SK-N-SH (cell line): ENCODE data around the gene CLMN. TPM values are rescaled to one million over a fixed set of nuclear protein-coding genes. Genes with fewer than 3 reads are reported as not detected.

Experiments used
- CTCF ChIA-PET: fragments of 300-600, 350-600 bp; formaldehyde crosslinking; extraction: SDS; loops from one replicate; lab custom pipeline; 2021; lab: Yijun Ruan, JAX
- POLR2A ChIA-PET: fragments of 350-600 bp; sonication (Branson Sonifier 250); formaldehyde crosslinking; extraction: SDS; loops from one replicate; lab custom pipeline; 2020; ENCODE audit warnings: antibody characterized with exemption, inconsistent platforms; lab: Yijun Ruan, JAX
- DNase-seq: peaks from one replicate; pipeline ENCODE4 v3.0.0; 2012
- H2AFZ ChIP-seq: fragments of 200-600 bp; sonication (generic); 2 replicates; pipeline ENCODE4 v1.8.1; 2016; ENCODE audit warnings: antibody characterized with exemption, mild to moderate bottlenecking, low read depth
- H3F3A ChIP-seq: fragments of 200-600 bp; sonication (generic); replicated peaks from 2 replicates; pipeline ENCODE3; 2016; ENCODE audit warnings: antibody characterized with exemption, mild to moderate bottlenecking; ENCODE audit not compliant: insufficient read depth
- H3K27ac ChIP-seq, 2 experiments: fragments of 200-500 bp in 1 of 2; fragments of 200-600 bp in 1 of 2; sonication (Bioruptor generic) in 1 of 2; sonication (generic), shearing (Covaris generic) in 1 of 2; 2 replicates each; pipeline versions ENCODE4 v1.5.1 to v1.6.1; 2014 to 2016; ENCODE audit warnings: low read depth in 2 of 2, inconsistent platforms in 1 of 2, low read length in 1 of 2, mild to moderate bottlenecking in 1 of 2, mixed read lengths in 1 of 2
- H3K27me3 ChIP-seq: fragments of 200-600 bp; sonication (generic), shearing (Covaris generic); 2 replicates; pipeline ENCODE4 v1.6.1; 2016; ENCODE audit warnings: mixed run types; ENCODE audit not compliant: insufficient read depth
- H3K36me3 ChIP-seq, 2 experiments: fragments of 200-500 bp in 1 of 2; fragments of 200-600 bp in 1 of 2; sonication (Bioruptor generic) in 1 of 2; sonication (generic) in 1 of 2; replicated peaks in 1 of 2; 2 replicates each; pipeline versions ENCODE3 to v1.5.1; 2014 to 2016; ENCODE audit warnings: low read length in 1 of 2, mild to moderate bottlenecking in 1 of 2; ENCODE audit not compliant: insufficient read depth in 2 of 2, control insufficient read depth in 1 of 2
- H3K4me1 ChIP-seq, 2 experiments: fragments of 200-500 bp in 1 of 2; fragments of 200-600 bp in 1 of 2; sonication (Bioruptor generic) in 1 of 2; sonication (generic), shearing (Covaris generic) in 1 of 2; 2 replicates each; pipeline versions ENCODE4 v1.5.1 to v1.6.1; 2014 to 2016; ENCODE audit warnings: low read depth in 1 of 2, low read length in 1 of 2, mixed run types in 1 of 2; ENCODE audit not compliant: insufficient read depth in 2 of 2, control insufficient read depth in 1 of 2
- H3K4me2 ChIP-seq: fragments of 200-600 bp; sonication (generic), shearing (Covaris generic); 2 replicates; pipeline ENCODE4 v1.6.1; 2017; ENCODE audit warnings: mixed run types
- H3K4me3 ChIP-seq, 2 experiments: fragments of 200-500 bp in 1 of 2; fragments of 200-600 bp in 1 of 2; sonication (Bioruptor generic) in 1 of 2; sonication (generic), shearing (Covaris generic) in 1 of 2; 2 replicates each; pipeline versions ENCODE4 v1.5.1 to v1.8.1; 2014 to 2016; ENCODE audit warnings: low read depth in 2 of 2, inconsistent platforms in 1 of 2, low read length in 1 of 2, mild to moderate bottlenecking in 1 of 2, mixed read lengths in 1 of 2, moderate library complexity in 1 of 2
- H3K79me2 ChIP-seq: fragments of 200-600 bp; sonication (generic); 2 replicates; pipeline ENCODE4 v1.8.1; 2017; ENCODE audit warnings: mild to moderate bottlenecking; ENCODE audit not compliant: insufficient read depth
- H3K9ac ChIP-seq: fragments of 200-600 bp; sonication (generic); 2 replicates; pipeline ENCODE4 v1.6.1; 2017; ENCODE audit warnings: mixed run types
- H3K9me2 ChIP-seq: fragments of 200-600 bp; sonication (generic); 2 replicates; pipeline ENCODE4 v1.6.1; 2017; ENCODE audit warnings: mixed run types
- H3K9me3 ChIP-seq: fragments of 200-600 bp; sonication (generic); 2 replicates; pipeline ENCODE4 v1.6.1; 2017; ENCODE audit warnings: mixed run types, mild to moderate bottlenecking, moderate library complexity
- H4K20me1 ChIP-seq: fragments of 200-600 bp; sonication (generic); 2 replicates; pipeline ENCODE4 v1.6.1; 2017; ENCODE audit warnings: mild to moderate bottlenecking, mixed run types; ENCODE audit not compliant: insufficient read depth
- ELF1 ChIP-seq: IDR thresholded peaks from 2 replicates; pipeline ENCODE4 v1.4.0; 2012
- FOSL2 ChIP-seq: IDR thresholded peaks from 2 replicates; pipeline ENCODE4 v1.4.0; 2012; ENCODE audit warnings: low read depth, mild to moderate bottlenecking, moderate library complexity, borderline replicate concordance
- FOXJ3 ChIP-seq: sonication (generic); formaldehyde crosslinking; IDR thresholded peaks from 2 replicates; pipeline ENCODE4 v1.5.1; 2020; ENCODE audit warnings: mild to moderate bottlenecking, missing genetic modification reagents
- JUND ChIP-seq: IDR thresholded peaks from 2 replicates; pipeline ENCODE4 v1.4.0; 2012
- MEF2A ChIP-seq: IDR thresholded peaks from 2 replicates; pipeline ENCODE4 v1.4.0; 2012; ENCODE audit warnings: low read depth, borderline replicate concordance
- NFIC ChIP-seq: IDR thresholded peaks from 2 replicates; pipeline ENCODE4 v1.4.0; 2012; ENCODE audit warnings: borderline replicate concordance
- RAD21 ChIP-seq: IDR thresholded peaks from 2 replicates; pipeline ENCODE4 v1.6.1; 2012; ENCODE audit warnings: mild to moderate bottlenecking, low read length
- RCOR1 ChIP-seq: fragments of 150-350 bp; IDR thresholded peaks from 2 replicates; pipeline ENCODE4 v1.6.1; 2017; ENCODE audit warnings: antibody characterized with exemption, low read length
- SMC3 ChIP-seq: IDR thresholded peaks from 2 replicates; pipeline ENCODE4 v1.6.1; 2012; ENCODE audit warnings: low read depth, low read length, improper control_type of control experiment
- TEAD4 ChIP-seq: IDR thresholded peaks from 2 replicates; pipeline ENCODE4 v1.4.0; 2012; ENCODE audit warnings: mild to moderate bottlenecking, borderline replicate concordance; ENCODE audit not compliant: insufficient read depth
- YY1 ChIP-seq: IDR thresholded peaks from 2 replicates; pipeline ENCODE4 v1.4.0; 2012; ENCODE audit warnings: low read depth, mild to moderate bottlenecking
- WGBS: methylation state at CpG from one replicate; pipeline ENCODE4 v1.1.6; 2017; ENCODE audit warnings: low lambda C conversion rate; 5-methylcytosine and 5-hydroxymethylcytosine counted together
- polyA plus RNA-seq, 3 experiments: library from polyadenylated mRNA; depleted of rRNA; stranded (reverse); fragments of >200 nt; gene quantifications; 2 replicates each; pipeline ENCODE4 v1.2.3, GENCODE V29; 2012
- TF ChIP-seq, protein P1 (sequence below): IDR thresholded peaks from 2 replicates; pipeline ENCODE4; 2012
- TF ChIP-seq, protein P2 (sequence below): fragments of 200-600 bp; sonication (generic); IDR thresholded peaks from 2 replicates; pipeline ENCODE4 v1.6.1; 2017; ENCODE audit warnings: antibody characterized with exemption, mild to moderate bottlenecking, moderate library complexity
- TF ChIP-seq, protein P3 (sequence below): fragments of 150-350 bp; IDR thresholded peaks from 2 replicates; pipeline ENCODE4 v1.6.1; 2017; ENCODE audit warnings: antibody characterized with exemption, low read length, low read depth, borderline replicate concordance

Gene CLMN
- polyA plus RNA-seq, 1 of the 3 experiments (the other 2 are of a cell fraction): 1.4 TPM

DNA sequence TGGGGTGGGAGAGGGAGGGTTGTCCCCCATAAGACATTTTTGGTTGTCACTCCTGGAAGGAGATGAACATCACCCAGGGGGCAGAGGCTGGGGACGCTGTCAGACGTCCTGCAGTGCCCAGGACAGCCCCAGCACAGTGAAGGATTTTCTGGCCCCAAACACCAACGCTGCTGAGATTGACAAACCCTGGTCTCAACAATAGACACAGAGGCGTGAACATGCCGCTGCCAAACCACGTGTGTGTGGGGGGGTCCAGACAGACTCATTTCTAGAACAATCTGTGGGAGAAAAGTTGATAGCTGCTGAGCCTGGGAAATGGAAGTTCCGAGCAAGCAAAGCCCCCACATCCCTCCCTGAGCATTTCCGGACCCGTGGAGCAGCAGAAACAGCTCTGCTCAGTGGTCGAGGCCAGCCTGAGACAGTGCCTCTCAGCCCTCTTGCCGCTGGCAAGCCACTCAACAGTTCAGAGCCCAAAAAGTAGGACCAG is 43.8 kb upstream of the CLMN start:
- H3K27ac ChIP-seq: no peak overlapping the region
- H3K9ac ChIP-seq: no peak overlapping the region
- H3K4me3 ChIP-seq: no peak overlapping the region
- H3K4me1 ChIP-seq: no peaks in the 10 kb centered on the region
- H3K27me3 ChIP-seq: no peaks in the 10 kb centered on the region
- TF ChIP-seq RAD21 (no peak), NFIC (no peak), ELF1 (no peak), SMC3 (no peak)
- no peaks in the 10 kb centered on the region for H4K20me1 ChIP-seq
- H3F3A ChIP-seq: no peaks in the 10 kb centered on the region
- no peaks in the 10 kb centered on the region for H3K36me3 ChIP-seq
- CTCF ChIA-PET: interaction anchor here (1.1 kb wide), 1 partner anchor 189 kb away, joined by 3 read pairs; no protein-coding TSS in a partner anchor
- H2AFZ ChIP-seq: no peak overlapping the region
- POLR2A ChIA-PET: no interaction called here
- H3K79me2 ChIP-seq: no peaks in the 10 kb centered on the region
- H3K4me2 ChIP-seq: no peak overlapping the region
- DNase-seq: no peak
- H3K9me3 ChIP-seq: no peaks in the 10 kb centered on the region
- H3K9me2 ChIP-seq: no peaks in the 10 kb centered on the region
- 62% methylated on average over 7 of the region's 11 CpGs for WGBS

DNA sequence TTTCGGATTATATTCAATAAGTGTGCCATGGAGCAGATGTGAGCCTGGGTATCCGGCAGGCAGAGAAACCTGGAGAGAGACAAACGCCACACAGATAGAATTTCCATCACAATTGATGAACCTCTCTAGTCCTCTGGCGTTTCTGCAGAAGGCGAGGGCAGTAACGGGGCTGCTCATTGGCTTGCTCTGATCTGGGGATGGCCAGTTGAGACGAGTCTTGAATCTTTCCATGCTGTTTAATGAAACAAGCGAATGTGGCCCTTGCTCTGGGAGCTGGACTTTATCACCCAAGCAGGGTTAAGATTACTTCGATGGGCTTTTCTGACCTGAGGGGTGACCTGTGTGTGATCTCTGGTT is 42.4 kb upstream of the CLMN start:
- no peak overlapping the region for H3K4me2 ChIP-seq
- H3K9me3 ChIP-seq: no peaks in the 10 kb centered on the region
- no peaks in the 10 kb centered on the region for H3K36me3 ChIP-seq
- 77% methylated on average over 8 of the region's 9 CpGs for WGBS
- no peaks in the 10 kb centered on the region for H3K9me2 ChIP-seq
- DNase-seq: no peak
- no peak overlapping the region for H3K9ac ChIP-seq
- no peak overlapping the region for H3K4me3 ChIP-seq
- TF ChIP-seq, protein P1, sequence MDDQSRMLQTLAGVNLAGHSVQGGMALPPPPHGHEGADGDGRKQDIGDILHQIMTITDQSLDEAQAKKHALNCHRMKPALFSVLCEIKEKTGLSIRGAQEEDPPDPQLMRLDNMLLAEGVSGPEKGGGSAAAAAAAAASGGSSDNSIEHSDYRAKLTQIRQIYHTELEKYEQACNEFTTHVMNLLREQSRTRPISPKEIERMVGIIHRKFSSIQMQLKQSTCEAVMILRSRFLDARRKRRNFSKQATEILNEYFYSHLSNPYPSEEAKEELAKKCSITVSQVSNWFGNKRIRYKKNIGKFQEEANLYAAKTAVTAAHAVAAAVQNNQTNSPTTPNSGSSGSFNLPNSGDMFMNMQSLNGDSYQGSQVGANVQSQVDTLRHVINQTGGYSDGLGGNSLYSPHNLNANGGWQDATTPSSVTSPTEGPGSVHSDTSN: no peak
- TF ChIP-seq MEF2A: no peak
- TF ChIP-seq, protein P2, sequence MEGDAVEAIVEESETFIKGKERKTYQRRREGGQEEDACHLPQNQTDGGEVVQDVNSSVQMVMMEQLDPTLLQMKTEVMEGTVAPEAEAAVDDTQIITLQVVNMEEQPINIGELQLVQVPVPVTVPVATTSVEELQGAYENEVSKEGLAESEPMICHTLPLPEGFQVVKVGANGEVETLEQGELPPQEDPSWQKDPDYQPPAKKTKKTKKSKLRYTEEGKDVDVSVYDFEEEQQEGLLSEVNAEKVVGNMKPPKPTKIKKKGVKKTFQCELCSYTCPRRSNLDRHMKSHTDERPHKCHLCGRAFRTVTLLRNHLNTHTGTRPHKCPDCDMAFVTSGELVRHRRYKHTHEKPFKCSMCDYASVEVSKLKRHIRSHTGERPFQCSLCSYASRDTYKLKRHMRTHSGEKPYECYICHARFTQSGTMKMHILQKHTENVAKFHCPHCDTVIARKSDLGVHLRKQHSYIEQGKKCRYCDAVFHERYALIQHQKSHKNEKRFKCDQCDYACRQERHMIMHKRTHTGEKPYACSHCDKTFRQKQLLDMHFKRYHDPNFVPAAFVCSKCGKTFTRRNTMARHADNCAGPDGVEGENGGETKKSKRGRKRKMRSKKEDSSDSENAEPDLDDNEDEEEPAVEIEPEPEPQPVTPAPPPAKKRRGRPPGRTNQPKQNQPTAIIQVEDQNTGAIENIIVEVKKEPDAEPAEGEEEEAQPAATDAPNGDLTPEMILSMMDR: no peak
- TF ChIP-seq YY1: no peak
- no peak for TF ChIP-seq FOSL2
- no peak for TF ChIP-seq JUND
- TF ChIP-seq, protein P3, sequence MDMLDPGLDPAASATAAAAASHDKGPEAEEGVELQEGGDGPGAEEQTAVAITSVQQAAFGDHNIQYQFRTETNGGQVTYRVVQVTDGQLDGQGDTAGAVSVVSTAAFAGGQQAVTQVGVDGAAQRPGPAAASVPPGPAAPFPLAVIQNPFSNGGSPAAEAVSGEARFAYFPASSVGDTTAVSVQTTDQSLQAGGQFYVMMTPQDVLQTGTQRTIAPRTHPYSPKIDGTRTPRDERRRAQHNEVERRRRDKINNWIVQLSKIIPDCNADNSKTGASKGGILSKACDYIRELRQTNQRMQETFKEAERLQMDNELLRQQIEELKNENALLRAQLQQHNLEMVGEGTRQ: no peak
- TF ChIP-seq TEAD4: no peak
- no peak for TF ChIP-seq FOXJ3
- no peak for TF ChIP-seq SMC3
- no peak for TF ChIP-seq RCOR1
- H3F3A ChIP-seq: no peaks in the 10 kb centered on the region
- H3K4me1 ChIP-seq: no peaks in the 10 kb centered on the region
- no peaks in the 10 kb centered on the region for H4K20me1 ChIP-seq
- H3K79me2 ChIP-seq: no peaks in the 10 kb centered on the region
- CTCF ChIA-PET: interaction anchor here (0.6 to 2.5 kb wide), 13 partner anchors 7 to 669 kb away, joined by 3 to 12 read pairs (median 3); no protein-coding TSS in a partner anchor
- no peaks in the 10 kb centered on the region for H3K27me3 ChIP-seq
- H2AFZ ChIP-seq: no peak overlapping the region
- POLR2A ChIA-PET: no interaction called here
- no peak overlapping the region for H3K27ac ChIP-seq
